GM23338 (cell line): ENCODE results near the gene EIF2A. TPM values are rescaled to one million over a fixed set of nuclear protein-coding genes. Genes with fewer than 3 reads are reported as not detected.

Source experiments
- ATAC-seq: fragments of 200-7000 bp; cut with Tn5 transposase; 3 replicates; pipeline ENCODE4 v1.9.1; 2020
- DNase-seq: peaks from one replicate; pipeline ENCODE4 v3.0.0-alpha.2; 2015; ENCODE audit warnings: low spot score
- H2AFZ ChIP-seq: fragments of 200-600 bp; sonication (generic); 2 replicates; pipeline ENCODE4 v1.8.0; 2016; ENCODE audit warnings: antibody characterized with exemption, mild to moderate bottlenecking, moderate library complexity
- H3F3A ChIP-seq: fragments of 200-600 bp; sonication (generic); replicated peaks from 2 replicates; pipeline ENCODE4 v1.8.0; 2017; ENCODE audit warnings: antibody characterized with exemption, mixed run types, low read depth
- H3K27ac ChIP-seq: fragments of 200-600 bp; sonication (generic); 2 replicates; pipeline ENCODE4 v1.6.1; 2016; ENCODE audit warnings: low read depth
- H3K27me3 ChIP-seq: fragments of 200-600 bp; sonication (generic); 2 replicates; pipeline ENCODE4 v1.8.0; 2016; ENCODE audit warnings: mild to moderate bottlenecking, mixed run types, moderate library complexity; ENCODE audit not compliant: insufficient read depth
- H3K36me3 ChIP-seq: fragments of 200-600 bp; sonication (generic); 2 replicates; pipeline ENCODE4 v1.8.0; 2016; ENCODE audit warnings: mild to moderate bottlenecking; ENCODE audit not compliant: insufficient read depth
- H3K4me1 ChIP-seq: fragments of 200-600 bp; sonication (generic); 2 replicates; pipeline ENCODE4 v1.8.0; 2016; ENCODE audit warnings: mild to moderate bottlenecking, moderate library complexity; ENCODE audit not compliant: insufficient read depth
- H3K4me2 ChIP-seq: fragments of 200-600 bp; sonication (generic); 2 replicates; pipeline ENCODE4 v1.7.1; 2017; ENCODE audit warnings: mixed run types
- H3K4me3 ChIP-seq: fragments of 200-600 bp; sonication (generic); 2 replicates; pipeline ENCODE4 v1.6.1; 2016; ENCODE audit warnings: mixed run types
- H3K79me2 ChIP-seq: fragments of 200-600 bp; sonication (generic); replicated peaks from 2 replicates; pipeline ENCODE4 v1.8.0; 2017; ENCODE audit warnings: mild to moderate bottlenecking; ENCODE audit not compliant: insufficient read depth
- H3K9me2 ChIP-seq: fragments of 200-600 bp; sonication (generic); 2 replicates; pipeline ENCODE4 v1.8.0; 2017; ENCODE audit not compliant: insufficient read depth
- H4K20me1 ChIP-seq: fragments of 200-600 bp; sonication (generic); replicated peaks from 2 replicates; pipeline ENCODE4 v1.8.0; 2017; ENCODE audit warnings: mild to moderate bottlenecking; ENCODE audit not compliant: insufficient read depth
- H3K27ac Mint-ChIP-seq: 2 replicates; pipeline ENCODE4 v1.8.0; 2020; ENCODE audit warnings: inconsistent platforms, mild to moderate bottlenecking, moderate library complexity, mixed read lengths
- H3K27me3 Mint-ChIP-seq: 3 replicates; pipeline ENCODE4 v1.8.0; 2022; ENCODE audit warnings: low read depth, mild to moderate bottlenecking, moderate library complexity, mixed read lengths, inconsistent platforms; ENCODE audit not compliant: insufficient read depth, poor library complexity
- H3K36me3 Mint-ChIP-seq: 3 replicates; pipeline ENCODE4 v1.8.0; 2021; ENCODE audit warnings: low read depth, mild to moderate bottlenecking, inconsistent platforms, moderate library complexity, mixed read lengths
- H3K4me1 Mint-ChIP-seq: 3 replicates; pipeline ENCODE4 v1.8.0; 2020; ENCODE audit warnings: mild to moderate bottlenecking, inconsistent platforms, mixed read lengths
- H3K4me3 Mint-ChIP-seq: 3 replicates; pipeline ENCODE4 v1.8.0; 2021; ENCODE audit warnings: moderate library complexity, mild to moderate bottlenecking, inconsistent platforms, mixed read lengths
- H3K9me3 Mint-ChIP-seq: 3 replicates; pipeline ENCODE4 v1.8.0; 2020; ENCODE audit warnings: moderate library complexity, mild to moderate bottlenecking, inconsistent platforms, mixed read lengths
- CREB1 ChIP-seq: fragments of 250-450 bp; sonication (Bioruptor Pico); IDR thresholded peaks from 2 replicates; pipeline ENCODE4 v1.5.0; 2020; ENCODE audit warnings: low read depth, mild to moderate bottlenecking, moderate library complexity
- EZH2 ChIP-seq: fragments of 200-600 bp; sonication (generic); IDR thresholded peaks from one replicate; pipeline ENCODE4 v1.8.0; 2017; ENCODE audit warnings: antibody characterized with exemption, mild to moderate bottlenecking, low read depth; ENCODE audit not compliant: unreplicated experiment
- EZH2phosphoT487 ChIP-seq: fragments of 200-600 bp; sonication (generic); IDR thresholded peaks from one replicate; pipeline ENCODE4 v1.8.1; 2018; ENCODE audit warnings: antibody characterized with exemption; ENCODE audit not compliant: unreplicated experiment
- JUNB ChIP-seq: IDR thresholded peaks from one replicate; pipeline ENCODE4 v1.6.1; 2016; ENCODE audit warnings: antibody characterized with exemption; ENCODE audit not compliant: unreplicated experiment
- NANOG ChIP-seq: IDR thresholded peaks from 2 replicates; pipeline ENCODE4 v1.6.1; 2016; ENCODE audit warnings: antibody characterized with exemption, borderline replicate concordance
- STAT1 ChIP-seq: IDR thresholded peaks from one replicate; pipeline ENCODE4 v1.6.1; 2016; ENCODE audit warnings: antibody characterized with exemption; ENCODE audit not compliant: unreplicated experiment
- ZNF114 ChIP-seq: fragments of 250-450 bp; sonication (Bioruptor Pico); IDR thresholded peaks from 2 replicates; pipeline ENCODE4 v1.5.0; 2020; ENCODE audit warnings: mild to moderate bottlenecking, moderate library complexity
- ZNF331 ChIP-seq: fragments of 250-450 bp; sonication (Bioruptor Pico); IDR thresholded peaks from 2 replicates; pipeline ENCODE4 v1.5.0; 2020; ENCODE audit warnings: low read depth, mild to moderate bottlenecking, moderate library complexity
- polyA plus RNA-seq: library from polyadenylated mRNA; unstranded; fragments of >200 nt; fragmentation: Nextera tagmentation; extraction: Ambion mirVana; gene quantifications from 2 replicates; pipeline ENCODE4 v1.2.1, GENCODE V29; 2016
- total RNA-seq: library from RNA; depleted of rRNA; stranded (reverse); fragments of >200 nt; shearing (Covaris generic); gene quantifications from 2 replicates; pipeline ENCODE4 v1.2.3, GENCODE V29; 2014
- TF ChIP-seq, protein P1 (sequence below): fragments of 250-450 bp; sonication (Bioruptor Pico); IDR thresholded peaks from 2 replicates; pipeline ENCODE4 v1.5.0; 2020; ENCODE audit warnings: mild to moderate bottlenecking, moderate library complexity
- TF ChIP-seq, protein P2 (sequence below): IDR thresholded peaks from 2 replicates; pipeline ENCODE4 v1.6.1; 2016; ENCODE audit warnings: antibody characterized with exemption
- TF ChIP-seq, protein P3 (sequence below), 2 experiments: fragments of 200-600 bp in 1 of 2; sonication (generic) in 1 of 2; conservative IDR thresholded peaks; 2 replicates each; pipeline versions ENCODE4 v1.5.1 to v1.6.1; 2016 to 2017; ENCODE audit warnings: antibody characterized with exemption in 2 of 2, low read depth in 2 of 2, mild to moderate bottlenecking in 2 of 2, moderate library complexity in 1 of 2

EIF2A gene
- total and polyA plus RNA-seq, 2 experiments from 2014 or later: 95.2 to 153 TPM

DNA sequence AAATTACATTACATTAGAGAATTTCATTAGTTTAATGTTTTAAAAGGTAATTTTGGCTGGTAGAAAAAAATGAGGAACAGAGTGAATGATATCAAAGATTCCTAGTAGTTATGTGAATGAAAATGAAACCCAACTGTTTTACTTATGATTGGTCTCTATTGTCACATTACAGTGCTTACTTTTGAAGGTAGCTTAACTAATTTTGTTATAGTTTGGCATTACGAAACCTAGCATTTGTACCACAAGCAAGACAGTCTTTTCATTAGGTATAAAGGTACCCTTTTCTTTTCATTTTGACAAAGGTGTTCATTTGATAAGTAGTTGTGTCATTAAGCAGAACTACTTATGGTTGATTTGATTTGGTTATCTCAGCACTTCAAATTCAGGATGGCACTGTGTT is 63.4 kb downstream of the EIF2A start:
- Histone ChIP-seq H3K79me2 (peaks cover 96% of the 10 kb centered on the region), H3K36me3 (no peaks in the 10 kb centered on the region), H3K4me1 (peaks cover 27% of the 10 kb centered on the region), H3K4me3 (no peak overlapping the region), H3K27me3 (no peaks in the 10 kb centered on the region), H4K20me1 (0 out of 2 replicates have a peak, but pooled peaks cover 13% of the 10 kb centered on the region), H3F3A (no peaks in the 10 kb centered on the region), H3K9me2 (no peaks in the 10 kb centered on the region), H3K4me2 (no peak overlapping the region), H3K27ac (no peak overlapping the region), H2AFZ (no peak overlapping the region)
- DNase-seq: no peak
- H3K4me1 Mint-ChIP-seq: peaks cover 34% of the 10 kb centered on the region
- ATAC-seq: no peak
- H3K27me3 Mint-ChIP-seq: peaks cover 2% of the 10 kb centered on the region
- no peak overlapping the region for H3K27ac Mint-ChIP-seq
- no peak overlapping the region; the same call in 2 of the 3 replicates for H3K4me3 Mint-ChIP-seq
- TF ChIP-seq STAT1 (no peak), EZH2 (no peak)
- TF ChIP-seq, protein P1, sequence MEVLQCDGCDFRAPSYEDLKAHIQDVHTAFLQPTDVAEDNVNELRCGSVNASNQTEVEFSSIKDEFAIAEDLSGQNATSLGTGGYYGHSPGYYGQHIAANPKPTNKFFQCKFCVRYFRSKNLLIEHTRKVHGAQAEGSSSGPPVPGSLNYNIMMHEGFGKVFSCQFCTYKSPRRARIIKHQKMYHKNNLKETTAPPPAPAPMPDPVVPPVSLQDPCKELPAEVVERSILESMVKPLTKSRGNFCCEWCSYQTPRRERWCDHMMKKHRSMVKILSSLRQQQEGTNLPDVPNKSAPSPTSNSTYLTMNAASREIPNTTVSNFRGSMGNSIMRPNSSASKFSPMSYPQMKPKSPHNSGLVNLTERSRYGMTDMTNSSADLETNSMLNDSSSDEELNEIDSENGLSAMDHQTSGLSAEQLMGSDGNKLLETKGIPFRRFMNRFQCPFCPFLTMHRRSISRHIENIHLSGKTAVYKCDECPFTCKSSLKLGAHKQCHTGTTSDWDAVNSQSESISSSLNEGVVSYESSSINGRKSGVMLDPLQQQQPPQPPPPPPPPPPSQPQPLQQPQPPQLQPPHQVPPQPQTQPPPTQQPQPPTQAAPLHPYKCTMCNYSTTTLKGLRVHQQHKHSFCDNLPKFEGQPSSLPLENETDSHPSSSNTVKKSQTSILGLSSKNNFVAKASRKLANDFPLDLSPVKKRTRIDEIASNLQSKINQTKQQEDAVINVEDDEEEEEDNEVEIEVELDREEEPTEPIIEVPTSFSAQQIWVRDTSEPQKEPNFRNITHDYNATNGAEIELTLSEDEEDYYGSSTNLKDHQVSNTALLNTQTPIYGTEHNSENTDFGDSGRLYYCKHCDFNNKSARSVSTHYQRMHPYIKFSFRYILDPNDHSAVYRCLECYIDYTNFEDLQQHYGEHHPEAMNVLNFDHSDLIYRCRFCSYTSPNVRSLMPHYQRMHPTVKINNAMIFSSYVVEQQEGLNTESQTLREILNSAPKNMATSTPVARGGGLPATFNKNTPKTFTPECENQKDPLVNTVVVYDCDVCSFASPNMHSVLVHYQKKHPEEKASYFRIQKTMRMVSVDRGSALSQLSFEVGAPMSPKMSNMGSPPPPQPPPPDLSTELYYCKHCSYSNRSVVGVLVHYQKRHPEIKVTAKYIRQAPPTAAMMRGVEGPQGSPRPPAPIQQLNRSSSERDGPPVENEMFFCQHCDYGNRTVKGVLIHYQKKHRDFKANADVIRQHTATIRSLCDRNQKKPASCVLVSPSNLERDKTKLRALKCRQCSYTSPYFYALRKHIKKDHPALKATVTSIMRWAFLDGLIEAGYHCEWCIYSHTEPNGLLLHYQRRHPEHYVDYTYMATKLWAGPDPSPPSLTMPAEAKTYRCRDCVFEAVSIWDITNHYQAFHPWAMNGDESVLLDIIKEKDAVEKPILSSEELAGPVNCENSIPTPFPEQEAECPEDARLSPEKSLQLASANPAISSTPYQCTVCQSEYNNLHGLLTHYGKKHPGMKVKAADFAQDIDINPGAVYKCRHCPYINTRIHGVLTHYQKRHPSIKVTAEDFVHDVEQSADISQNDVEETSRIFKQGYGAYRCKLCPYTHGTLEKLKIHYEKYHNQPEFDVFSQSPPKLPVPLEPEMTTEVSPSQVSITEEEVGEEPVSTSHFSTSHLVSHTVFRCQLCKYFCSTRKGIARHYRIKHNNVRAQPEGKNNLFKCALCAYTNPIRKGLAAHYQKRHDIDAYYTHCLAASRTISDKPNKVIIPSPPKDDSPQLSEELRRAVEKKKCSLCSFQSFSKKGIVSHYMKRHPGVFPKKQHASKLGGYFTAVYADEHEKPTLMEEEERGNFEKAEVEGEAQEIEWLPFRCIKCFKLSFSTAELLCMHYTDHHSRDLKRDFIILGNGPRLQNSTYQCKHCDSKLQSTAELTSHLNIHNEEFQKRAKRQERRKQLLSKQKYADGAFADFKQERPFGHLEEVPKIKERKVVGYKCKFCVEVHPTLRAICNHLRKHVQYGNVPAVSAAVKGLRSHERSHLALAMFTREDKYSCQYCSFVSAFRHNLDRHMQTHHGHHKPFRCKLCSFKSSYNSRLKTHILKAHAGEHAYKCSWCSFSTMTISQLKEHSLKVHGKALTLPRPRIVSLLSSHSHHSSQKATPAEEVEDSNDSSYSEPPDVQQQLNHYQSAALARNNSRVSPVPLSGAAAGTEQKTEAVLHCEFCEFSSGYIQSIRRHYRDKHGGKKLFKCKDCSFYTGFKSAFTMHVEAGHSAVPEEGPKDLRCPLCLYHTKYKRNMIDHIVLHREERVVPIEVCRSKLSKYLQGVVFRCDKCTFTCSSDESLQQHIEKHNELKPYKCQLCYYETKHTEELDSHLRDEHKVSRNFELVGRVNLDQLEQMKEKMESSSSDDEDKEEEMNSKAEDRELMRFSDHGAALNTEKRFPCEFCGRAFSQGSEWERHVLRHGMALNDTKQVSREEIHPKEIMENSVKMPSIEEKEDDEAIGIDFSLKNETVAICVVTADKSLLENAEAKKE (CRISPR knock-in tag): no peak
- H3K9me3 Mint-ChIP-seq: no peaks in the 10 kb centered on the region; the same call in 2 of the 3 replicates
- H3K36me3 Mint-ChIP-seq: peaks cover 58% of the 10 kb centered on the region

DNA sequence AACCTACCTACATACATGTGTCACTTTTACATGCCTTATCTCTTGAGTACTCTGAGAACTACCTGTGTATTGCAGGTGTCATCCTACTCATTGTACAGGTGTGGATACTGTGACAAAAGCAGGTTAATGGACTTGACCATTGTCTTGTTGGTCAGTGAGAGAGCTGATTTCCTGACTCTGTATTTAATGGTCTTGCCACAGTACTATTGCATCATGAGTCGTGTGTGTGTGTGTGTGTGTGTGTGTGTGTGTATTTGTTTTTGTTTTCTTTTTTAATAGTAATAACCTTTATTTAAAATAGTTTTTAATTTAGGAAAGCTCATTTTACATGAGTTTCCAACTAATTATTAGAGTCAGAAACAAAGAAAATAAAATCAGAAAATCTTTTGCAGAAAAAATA is 64.2 kb downstream of the EIF2A start:
- ATAC-seq (no peak), DNase-seq (no peak)
- H3F3A ChIP-seq: no peaks in the 10 kb centered on the region
- H3K4me3 ChIP-seq: no peak overlapping the region
- Mint-ChIP-seq H3K27me3 (peaks cover 2% of the 10 kb centered on the region), H3K9me3 (no peaks in the 10 kb centered on the region; the same call in 2 of the 3 replicates), H3K4me1 (peaks cover 30% of the 10 kb centered on the region), H3K27ac (no peak overlapping the region), H3K4me3 (no peak overlapping the region), H3K36me3 (peaks cover 59% of the 10 kb centered on the region)
- H4K20me1 ChIP-seq: 0 out of 2 replicates have a peak, but pooled peaks cover 13% of the 10 kb centered on the region
- no peaks in the 10 kb centered on the region for H3K36me3 ChIP-seq
- H3K9me2 ChIP-seq: no peaks in the 10 kb centered on the region
- no peak overlapping the region for H3K4me2 ChIP-seq
- peaks cover 94% of the 10 kb centered on the region for H3K79me2 ChIP-seq
- H3K27ac ChIP-seq: no peak overlapping the region
- peaks cover 19% of the 10 kb centered on the region for H3K4me1 ChIP-seq
- no peak overlapping the region for H2AFZ ChIP-seq
- H3K27me3 ChIP-seq: no peaks in the 10 kb centered on the region
- TF ChIP-seq CREB1 (CRISPR knock-in tag): no peak
- no peak for TF ChIP-seq ZNF331 (CRISPR knock-in tag)
- TF ChIP-seq, protein P2, sequence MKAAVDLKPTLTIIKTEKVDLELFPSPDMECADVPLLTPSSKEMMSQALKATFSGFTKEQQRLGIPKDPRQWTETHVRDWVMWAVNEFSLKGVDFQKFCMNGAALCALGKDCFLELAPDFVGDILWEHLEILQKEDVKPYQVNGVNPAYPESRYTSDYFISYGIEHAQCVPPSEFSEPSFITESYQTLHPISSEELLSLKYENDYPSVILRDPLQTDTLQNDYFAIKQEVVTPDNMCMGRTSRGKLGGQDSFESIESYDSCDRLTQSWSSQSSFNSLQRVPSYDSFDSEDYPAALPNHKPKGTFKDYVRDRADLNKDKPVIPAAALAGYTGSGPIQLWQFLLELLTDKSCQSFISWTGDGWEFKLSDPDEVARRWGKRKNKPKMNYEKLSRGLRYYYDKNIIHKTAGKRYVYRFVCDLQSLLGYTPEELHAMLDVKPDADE: no peak
- TF ChIP-seq EZH2phosphoT487: no peak
- no peak for TF ChIP-seq NANOG
- TF ChIP-seq, protein P3, sequence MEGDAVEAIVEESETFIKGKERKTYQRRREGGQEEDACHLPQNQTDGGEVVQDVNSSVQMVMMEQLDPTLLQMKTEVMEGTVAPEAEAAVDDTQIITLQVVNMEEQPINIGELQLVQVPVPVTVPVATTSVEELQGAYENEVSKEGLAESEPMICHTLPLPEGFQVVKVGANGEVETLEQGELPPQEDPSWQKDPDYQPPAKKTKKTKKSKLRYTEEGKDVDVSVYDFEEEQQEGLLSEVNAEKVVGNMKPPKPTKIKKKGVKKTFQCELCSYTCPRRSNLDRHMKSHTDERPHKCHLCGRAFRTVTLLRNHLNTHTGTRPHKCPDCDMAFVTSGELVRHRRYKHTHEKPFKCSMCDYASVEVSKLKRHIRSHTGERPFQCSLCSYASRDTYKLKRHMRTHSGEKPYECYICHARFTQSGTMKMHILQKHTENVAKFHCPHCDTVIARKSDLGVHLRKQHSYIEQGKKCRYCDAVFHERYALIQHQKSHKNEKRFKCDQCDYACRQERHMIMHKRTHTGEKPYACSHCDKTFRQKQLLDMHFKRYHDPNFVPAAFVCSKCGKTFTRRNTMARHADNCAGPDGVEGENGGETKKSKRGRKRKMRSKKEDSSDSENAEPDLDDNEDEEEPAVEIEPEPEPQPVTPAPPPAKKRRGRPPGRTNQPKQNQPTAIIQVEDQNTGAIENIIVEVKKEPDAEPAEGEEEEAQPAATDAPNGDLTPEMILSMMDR (conservative IDR thresholded peaks at IDR 0.05; ENCODE audit: low read depth in 2 of 2): no peak
- no peak for TF ChIP-seq ZNF114 (CRISPR knock-in tag)
- TF ChIP-seq JUNB: no peak
